ENCODE results near the gene ZNF79. TPM values are rescaled to one million over a fixed set of nuclear protein-coding genes. Genes with fewer than 3 reads are reported as not detected.

ZNF79 gene
- total RNA-seq, 1 donor from 2014 or later = 6.5 TPM

Other genes starting within 250 kb of the ZNF79 start
- gene GARNL3, start 159.6 kb upstream of the ZNF79 start, total RNA-seq = 2.3 and 3.3 TPM in 2 replicates
- gene SLC2A8, start 27.2 kb upstream of the ZNF79 start, total RNA-seq = 5.9 and 10.2 TPM in 2 replicates
- 1,203 and 1,395 TPM in 2 replicates for gene RPL12, start 27.0 kb downstream of the ZNF79 start, total RNA-seq
- gene LRSAM1, start 27.1 kb downstream of the ZNF79 start, total RNA-seq = 8.6 and 10.5 TPM in 2 replicates
- 10.8 and 13.0 TPM in 2 replicates for gene STXBP1, start 187.9 kb downstream of the ZNF79 start, total RNA-seq

Data from dermis microvascular lymphatic vessel endothelial cell (primary cell).